Lower leg skin (tissue), 3 donors: ENCODE data around the gene APOA1.

Experiments used
- CTCF ChIP-seq, 3 donors: fragments of 450-650 bp; IDR thresholded peaks; one replicate each; pipeline ENCODE4 v1.5.1; 2016; ENCODE audit warnings: antibody characterized with exemption in 3 of 3, mild to moderate bottlenecking in 3 of 3, moderate library complexity in 2 of 3
- POLR2A ChIP-seq, 2 donors: fragments of 450-650 bp; IDR thresholded peaks; one replicate each; pipeline ENCODE4 v1.6.1; 2016 to 2017; ENCODE audit warnings: antibody characterized with exemption in 2 of 2, mild to moderate bottlenecking in 1 of 2, moderate library complexity in 1 of 2

GRCh38 chr11:116813781-116814471 lies 23.5 kb downstream of the APOA1 start:
- TF ChIP-seq CTCF (IDR thresholded peaks at IDR 0.05): no peak
- TF ChIP-seq POLR2A (IDR thresholded peaks at IDR 0.05): no peak
